NCI-H1417 (cell line): Measurements from ENCODE around the gene ASL.
"Not testable (repeated sequence)": the region's sequence is repeated elsewhere in the genome, so short reads cannot be mapped to it uniquely, and the experiment has no call there.

Experiments used
- DNase-seq, 3 experiments: peaks; one replicate each; lab custom pipeline; 2025; lab: John Stamatoyannopoulos, UW

Gene ASL

DNA sequence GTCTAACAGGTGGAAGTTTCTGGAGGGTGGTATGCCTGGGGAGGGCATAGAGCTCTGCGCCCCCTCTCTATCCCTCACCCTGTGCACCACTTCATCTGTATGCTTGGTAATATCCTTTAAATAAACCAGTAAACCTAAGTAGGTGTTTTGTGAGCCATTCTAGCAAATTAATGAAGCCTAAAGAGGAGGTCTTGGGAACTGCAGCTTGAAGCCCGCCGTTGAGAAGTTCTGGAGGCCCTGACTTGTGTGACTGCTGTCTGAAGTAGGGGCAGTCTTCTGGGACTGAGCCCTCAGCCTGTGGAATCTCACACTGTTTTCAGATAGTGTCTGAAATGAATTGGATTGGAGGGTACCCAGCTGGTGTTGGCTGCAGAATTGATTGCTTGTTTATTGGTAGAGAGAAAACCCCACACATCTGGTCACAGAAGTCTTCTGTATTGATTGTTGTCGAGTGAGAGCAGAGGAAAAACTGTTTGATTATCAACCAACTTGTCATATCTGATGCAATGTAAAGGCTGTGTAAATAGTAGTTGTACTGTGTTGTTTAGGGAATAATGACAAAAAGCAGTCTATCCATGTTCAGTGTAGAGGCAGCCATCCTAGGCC is 43.7 kb downstream of the ASL start:
- DNase-seq: no peak

DNA sequence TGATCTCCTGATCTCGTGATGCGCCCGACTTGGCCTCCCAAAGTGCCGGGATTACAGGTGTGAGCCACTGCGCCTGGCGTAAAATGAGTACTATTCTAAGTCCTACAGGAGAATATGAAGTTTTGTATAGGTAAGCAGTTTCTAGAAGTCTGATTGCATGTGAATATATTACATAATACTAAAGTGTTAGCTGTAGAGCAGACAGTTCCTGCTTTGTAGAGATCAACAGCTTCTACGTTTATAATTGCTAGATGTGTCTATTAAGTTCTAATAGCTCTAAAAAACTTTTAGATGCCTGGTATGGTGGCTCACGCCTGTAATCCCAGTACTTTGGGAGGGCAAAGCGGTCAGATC is 47.5 kb downstream of the ASL start:
- DNase-seq: no peak

DNA sequence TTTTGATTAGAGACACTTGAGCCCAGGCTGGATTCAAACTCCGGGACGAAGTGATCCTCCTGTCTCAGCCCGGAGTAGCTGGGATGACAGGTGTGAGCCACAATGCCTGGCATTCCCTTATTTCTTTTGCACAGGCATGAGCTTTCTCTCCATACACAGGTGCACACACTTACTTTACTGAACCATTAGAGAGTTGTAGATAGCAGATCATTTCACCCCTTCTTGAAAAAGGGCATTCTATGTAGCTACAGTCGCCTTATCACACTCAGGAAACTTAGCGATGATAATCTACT is 48.9 kb downstream of the ASL start:
- not testable (repeated sequence) for DNase-seq

DNA sequence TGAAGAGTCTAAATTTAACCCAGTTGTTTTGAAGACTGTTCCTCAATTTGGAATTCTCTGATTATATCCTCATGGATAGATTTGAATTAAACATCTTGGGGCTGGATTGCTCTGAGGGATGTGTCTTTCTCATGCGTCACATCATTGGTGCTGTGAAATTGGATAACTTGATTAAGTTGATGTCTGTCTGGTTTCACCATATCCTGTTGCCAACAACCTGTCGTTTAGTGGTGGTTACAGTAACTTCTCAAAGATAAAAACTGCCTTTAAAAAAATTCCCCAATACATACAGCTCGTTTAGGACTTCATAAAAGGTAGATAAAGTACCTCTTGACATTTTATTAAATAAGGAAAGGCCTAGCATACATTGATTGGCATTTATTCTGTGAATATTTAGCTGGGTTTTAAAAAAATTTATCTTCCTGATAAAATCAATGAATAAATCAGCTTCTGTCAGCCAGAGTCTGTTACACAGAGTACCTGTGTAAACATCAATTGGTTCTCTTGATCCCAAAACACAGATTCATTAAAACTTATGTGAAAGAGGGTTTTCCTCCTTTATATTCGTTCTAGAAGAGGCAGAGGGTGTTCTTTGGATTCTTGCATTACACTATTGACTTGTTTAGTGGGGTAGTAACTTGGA is 49.6 kb downstream of the ASL start:
- no peak for DNase-seq

DNA sequence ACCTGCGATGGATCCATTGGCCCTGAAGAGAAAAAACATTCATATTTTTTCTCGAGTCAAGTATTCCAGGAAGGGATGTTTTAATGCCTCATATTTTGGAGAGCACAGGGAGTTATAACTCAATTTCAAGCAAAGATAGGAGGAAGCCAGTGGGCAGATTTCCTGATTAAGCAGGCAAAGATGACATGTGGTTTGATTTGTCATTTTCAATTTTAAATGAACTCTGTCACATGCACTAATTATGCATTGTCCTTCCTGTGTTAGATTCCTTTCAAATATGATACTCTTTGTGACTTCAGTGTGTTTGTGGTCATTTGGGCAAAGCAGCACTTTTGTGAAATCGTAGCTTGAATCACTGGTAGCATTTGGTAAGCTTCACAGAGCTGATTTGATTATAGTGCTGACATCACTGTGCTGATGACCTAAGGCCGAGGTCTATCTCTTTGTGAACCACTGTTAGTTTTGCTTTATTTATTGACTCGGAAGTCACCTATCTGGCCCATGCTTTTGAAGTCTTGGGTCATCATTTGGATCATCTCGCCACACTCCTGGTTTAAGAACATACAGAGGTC is 50.2 kb downstream of the ASL start:
- DNase-seq: not testable (repeated sequence)

DNA sequence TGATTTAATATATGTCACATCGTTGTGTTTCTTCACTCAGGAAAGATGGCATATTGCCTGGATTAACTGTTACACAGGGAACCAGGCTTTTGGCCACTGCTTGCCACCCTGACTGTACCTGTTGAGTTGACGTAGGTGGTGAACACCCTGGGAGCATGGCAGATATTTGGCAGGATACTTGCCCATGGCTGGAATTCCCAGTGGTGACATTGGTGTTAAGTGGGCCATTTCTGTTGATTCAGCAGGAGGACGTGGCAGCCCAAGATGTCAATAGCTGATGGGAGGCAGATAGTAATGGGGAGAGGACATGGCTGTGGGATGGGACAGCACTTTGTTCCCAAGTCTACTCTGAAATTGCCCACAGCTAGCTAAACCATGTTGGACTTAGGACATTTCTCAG is 51.6 kb downstream of the ASL start:
- not testable (repeated sequence) for DNase-seq

DNA sequence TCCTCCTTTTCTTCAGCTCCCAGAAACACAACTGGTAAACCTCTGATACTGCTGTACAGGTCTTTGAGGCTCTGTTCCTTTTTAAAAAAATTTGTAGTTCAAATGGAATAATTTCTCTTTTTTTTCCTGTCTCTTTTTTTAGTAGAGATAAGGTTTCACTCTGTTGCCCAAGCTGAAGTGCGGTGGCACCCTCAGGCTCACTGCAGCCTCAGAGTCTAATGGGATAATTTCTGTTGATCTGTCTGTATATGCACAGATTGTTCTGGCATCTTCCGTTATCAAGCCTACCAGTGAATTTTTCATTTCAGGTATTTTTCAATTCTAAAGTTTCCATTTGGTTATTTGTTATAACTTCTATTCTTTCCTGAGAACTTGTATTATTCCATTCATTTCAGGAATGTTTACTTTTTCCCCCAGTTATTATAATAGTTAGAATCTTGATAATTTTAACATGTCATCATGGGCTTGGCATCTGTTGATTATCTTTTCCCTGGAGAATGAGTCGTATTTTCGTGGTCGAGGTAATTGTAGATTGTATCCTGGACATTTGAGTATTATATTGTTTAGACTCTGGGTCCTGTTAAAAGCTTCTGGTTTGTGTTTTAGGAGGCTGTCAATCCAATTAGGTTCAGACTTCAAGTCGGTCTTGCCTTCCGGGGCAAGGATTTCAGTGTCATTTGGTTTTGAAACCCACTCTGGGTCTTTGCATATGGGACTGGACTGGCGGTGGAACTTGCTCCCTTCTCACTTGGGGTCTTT is 63.6 kb downstream of the ASL start:
- DNase-seq: no peak

DNA sequence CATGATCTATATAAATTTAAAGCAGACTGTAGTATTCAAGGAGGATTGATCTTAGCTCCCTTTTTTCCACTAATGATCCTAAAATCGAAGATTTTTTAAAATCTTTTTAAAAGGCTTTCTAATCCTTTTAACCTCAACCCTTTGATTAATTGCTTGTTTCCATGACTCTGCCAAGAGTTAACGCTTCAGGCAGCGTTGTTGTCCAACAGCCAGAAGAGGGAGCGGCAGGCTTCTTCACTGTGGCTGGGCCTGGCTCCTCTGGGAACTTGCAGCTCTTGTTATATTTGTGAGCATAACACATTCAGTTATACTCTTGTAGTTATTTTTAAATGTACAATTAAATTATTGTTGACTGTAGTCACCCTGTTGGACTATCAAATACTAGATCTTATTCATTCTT is 65.3 kb downstream of the ASL start:
- peak in 2 of 3 experiments; percentile 2 to 39 for DNase-seq

DNA sequence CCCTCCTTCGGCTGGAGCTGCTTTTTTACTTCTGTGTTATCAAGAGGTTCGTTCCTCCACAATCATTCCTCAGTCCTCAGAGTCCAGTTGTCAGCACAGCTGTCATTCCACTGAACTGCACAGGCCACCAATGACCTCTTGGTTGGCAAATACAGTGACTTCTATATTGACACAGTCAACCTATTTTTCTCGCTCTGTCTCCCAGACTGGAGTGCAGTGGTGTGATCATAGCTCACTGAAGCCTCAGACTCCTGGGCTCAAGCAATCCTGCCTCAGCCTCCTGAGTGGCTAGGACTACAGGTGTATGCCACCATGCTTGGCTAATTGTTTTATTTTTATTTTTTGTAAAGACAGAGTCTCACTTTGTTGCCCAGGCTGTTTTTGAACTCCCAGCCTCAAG is 66.7 kb downstream of the ASL start:
- no peak for DNase-seq

DNA sequence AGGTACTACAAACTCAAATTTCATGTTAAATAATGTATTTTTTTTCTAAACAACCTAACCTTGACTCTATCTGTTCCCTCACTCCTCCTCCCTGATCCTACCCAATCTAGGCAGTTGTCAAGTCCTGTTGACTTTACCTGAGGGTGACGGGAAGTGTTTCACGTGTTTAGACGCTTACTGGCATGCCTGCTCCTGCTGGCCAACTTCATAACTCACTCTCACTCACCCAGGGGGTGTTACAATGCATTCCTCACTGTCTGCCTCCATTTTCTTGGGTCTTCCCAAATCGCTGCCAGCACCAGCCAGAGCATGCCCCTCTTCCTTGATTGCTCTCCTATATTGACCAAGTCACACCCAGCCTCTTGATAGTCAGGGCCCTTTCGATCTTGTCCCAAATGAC is 67.4 kb downstream of the ASL start:
- no peak for DNase-seq
